Activated B cell treated with CpG ODN at 0.5 μM for 24 hours (primary cell): ENCODE data around the gene PDE4C. TPM values are rescaled to one million over a fixed set of nuclear protein-coding genes. Genes with fewer than 3 reads are reported as not detected.

Experiments used
- ATAC-seq: fragments of 200-7000 bp; cut with Tn5 transposase; one replicate; pipeline ENCODE4 v1.10.0; 2021; ENCODE audit warnings: low read depth, mild to moderate bottlenecking, moderate library complexity
- CTCF ChIA-PET: fragments of 350-600 bp; sonication (Branson Sonifier 250); formaldehyde crosslinking; loops from one replicate; lab custom pipeline; 2021; ENCODE audit warnings: antibody characterized with exemption; lab: Charles Lee
- POLR2A ChIA-PET: fragments of 350-600 bp; sonication (Branson Sonifier 250); formaldehyde crosslinking; loops from one replicate; lab custom pipeline; 2021; ENCODE audit warnings: antibody characterized with exemption; lab: Charles Lee
- DNase-seq: peaks from one replicate; pipeline ENCODE4 v3.0.0; 2022
- H3K27ac Mint-ChIP-seq: one replicate; pipeline ENCODE4 v1.8.0; 2020; ENCODE audit warnings: mixed read lengths
- H3K27me3 Mint-ChIP-seq: one replicate; pipeline ENCODE4 v1.8.0; 2021; ENCODE audit warnings: mixed read lengths
- H3K36me3 Mint-ChIP-seq: one replicate; pipeline ENCODE4 v1.8.0; 2021; ENCODE audit warnings: low read depth, mixed read lengths
- H3K4me1 Mint-ChIP-seq: one replicate; pipeline ENCODE4 v1.8.0; 2021; ENCODE audit warnings: mixed read lengths
- H3K4me3 Mint-ChIP-seq: one replicate; pipeline ENCODE4 v1.8.0; 2020; ENCODE audit warnings: mild to moderate bottlenecking, mixed read lengths
- H3K9me3 Mint-ChIP-seq: one replicate; pipeline ENCODE4 v1.8.0; 2020; ENCODE audit warnings: mixed read lengths
- intact Hi-C: fragments of 100-400 bp; cut with micrococcal nuclease; formaldehyde crosslinking; loops from one replicate; pipeline ENCODE4 v1.15.1; 2024
- total RNA-seq: library from RNA; stranded (reverse); gene quantifications from 2 replicates; pipeline ENCODE4 v1.2.3, GENCODE V29; 2022
- TF ChIP-seq, protein P1 (sequence below): fragments of 200-600 bp; IDR thresholded peaks from one replicate; pipeline ENCODE4 v1.8.0; 2022; ENCODE audit warnings: antibody characterized with exemption, mild to moderate bottlenecking

Gene PDE4C
- total RNA-seq: not detected in 2 replicates

DNA sequence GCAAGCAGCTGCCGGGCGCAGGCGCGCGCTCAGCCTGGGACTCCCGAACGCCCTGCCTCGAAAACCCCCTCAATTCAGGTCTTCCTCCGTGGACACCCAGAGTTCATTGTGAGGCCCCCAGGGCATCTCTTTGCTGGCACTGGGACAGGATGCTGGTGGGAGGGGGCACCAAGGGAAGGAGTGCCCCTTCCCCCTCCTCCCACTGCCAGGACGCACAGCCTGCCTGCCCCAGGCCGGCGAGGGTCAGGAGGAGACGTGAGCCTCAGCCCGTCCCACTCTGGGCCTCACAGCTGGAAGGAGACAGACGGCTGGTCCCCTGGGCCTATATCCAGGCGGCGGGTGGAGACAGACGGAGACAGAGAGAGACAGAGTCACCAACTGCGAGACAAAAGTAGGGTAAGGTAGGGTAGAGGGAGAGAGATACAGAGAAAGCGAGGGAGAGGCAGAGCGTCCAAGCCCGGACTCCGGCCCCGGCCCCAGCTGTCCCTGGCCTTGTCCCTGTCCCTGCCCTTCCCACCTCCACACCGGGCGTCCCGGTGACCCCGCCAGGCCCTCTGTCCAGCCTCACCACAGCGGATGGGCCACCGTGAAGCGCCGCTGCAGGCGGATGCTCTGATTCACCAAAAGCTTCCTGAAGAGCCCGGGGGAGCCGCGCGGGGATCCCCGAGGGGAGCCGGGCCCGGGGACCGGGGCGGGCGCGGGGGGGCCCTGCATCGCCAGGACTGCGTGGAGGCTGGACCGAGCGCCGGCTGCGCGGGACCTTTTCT lies at the start of gene PDE4C:
Gene PDE4C, minus strand, starts transcription at position 737 of the 767 bp plus-strand sequence. Its CDS starts 23 bp downstream, at position 714.
- no peak within 1 kb of the TSS for H3K27ac Mint-ChIP-seq
- DNase-seq (no peak), ATAC-seq (no peak)
- no peaks in the 10 kb centered on the region for H3K9me3 Mint-ChIP-seq
- peaks cover 56% of the 10 kb centered on the region for H3K27me3 Mint-ChIP-seq
- ChIA-PET POLR2A (interaction anchor here (0.6 to 2.6 kb wide), 3 partner anchors 16 to 131 kb away, joined by 3 to 14 read pairs (median 6); no protein-coding TSS in a partner anchor), CTCF (no interaction called here)
- H3K4me3 Mint-ChIP-seq: peak within 1 kb of the TSS; percentile 50
- TF ChIP-seq, protein P1, sequence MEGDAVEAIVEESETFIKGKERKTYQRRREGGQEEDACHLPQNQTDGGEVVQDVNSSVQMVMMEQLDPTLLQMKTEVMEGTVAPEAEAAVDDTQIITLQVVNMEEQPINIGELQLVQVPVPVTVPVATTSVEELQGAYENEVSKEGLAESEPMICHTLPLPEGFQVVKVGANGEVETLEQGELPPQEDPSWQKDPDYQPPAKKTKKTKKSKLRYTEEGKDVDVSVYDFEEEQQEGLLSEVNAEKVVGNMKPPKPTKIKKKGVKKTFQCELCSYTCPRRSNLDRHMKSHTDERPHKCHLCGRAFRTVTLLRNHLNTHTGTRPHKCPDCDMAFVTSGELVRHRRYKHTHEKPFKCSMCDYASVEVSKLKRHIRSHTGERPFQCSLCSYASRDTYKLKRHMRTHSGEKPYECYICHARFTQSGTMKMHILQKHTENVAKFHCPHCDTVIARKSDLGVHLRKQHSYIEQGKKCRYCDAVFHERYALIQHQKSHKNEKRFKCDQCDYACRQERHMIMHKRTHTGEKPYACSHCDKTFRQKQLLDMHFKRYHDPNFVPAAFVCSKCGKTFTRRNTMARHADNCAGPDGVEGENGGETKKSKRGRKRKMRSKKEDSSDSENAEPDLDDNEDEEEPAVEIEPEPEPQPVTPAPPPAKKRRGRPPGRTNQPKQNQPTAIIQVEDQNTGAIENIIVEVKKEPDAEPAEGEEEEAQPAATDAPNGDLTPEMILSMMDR: no peak
- intact Hi-C loops: loop anchor here (2.0 kb wide), 1 partner anchor 21 kb away; the partner anchor contains the start of gene RAB3A
- no peaks in the 10 kb centered on the region for H3K36me3 Mint-ChIP-seq
- peaks cover 43% of the 10 kb centered on the region for H3K4me1 Mint-ChIP-seq

DNA sequence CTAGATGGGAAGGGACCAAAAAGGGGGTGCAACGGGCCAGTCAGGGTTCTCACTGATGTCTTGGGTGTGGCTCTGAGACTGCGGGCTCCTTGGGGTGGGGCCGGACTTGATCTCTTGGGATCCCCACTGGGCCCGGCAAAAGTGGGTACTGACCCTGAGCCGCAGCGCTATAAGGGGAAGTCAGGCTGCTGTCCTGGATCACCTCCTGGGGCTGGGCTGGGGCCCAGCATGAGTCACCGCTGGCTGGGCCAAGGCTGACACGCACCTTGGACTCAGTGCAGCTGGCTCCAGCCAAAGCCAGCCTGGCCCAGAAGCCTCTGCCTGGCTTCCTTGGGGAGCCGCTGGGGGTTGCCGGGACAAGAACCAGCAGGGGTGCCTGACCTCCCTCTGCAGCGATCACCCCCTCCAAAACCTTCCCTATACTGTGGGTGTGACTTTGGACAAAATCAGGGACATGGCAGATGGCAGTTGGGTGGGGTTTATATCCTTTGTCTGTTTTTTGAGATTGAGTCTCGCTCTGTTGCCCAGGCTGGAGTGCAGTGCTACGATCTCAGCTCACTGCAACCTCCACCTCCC lies 48.6 kb upstream of the PDE4C start:
- Mint-ChIP-seq H3K27me3 (no peaks in the 10 kb centered on the region), H3K27ac (no peak overlapping the region), H3K9me3 (no peaks in the 10 kb centered on the region), H3K36me3 (peaks cover 48% of the 10 kb centered on the region), H3K4me1 (peaks cover 33% of the 10 kb centered on the region), H3K4me3 (no peak overlapping the region)
- ATAC-seq (no peak), DNase-seq (no peak)
- ChIA-PET CTCF (interaction anchor here (1.1 to 2.3 kb wide), 2 partner anchors 47 to 54 kb away, joined by 5 to 6 read pairs; partner anchors contain the start of gene LSM4), POLR2A (interaction anchor here (0.6 to 20.0 kb wide), 13 partner anchors 14 to 188 kb away, joined by 3 to 926 read pairs (median 4); partner anchors contain the start of genes LSM4 and MPV17L2)
- intact Hi-C loops: no loop called here
- TF ChIP-seq, protein P1: no peak

DNA sequence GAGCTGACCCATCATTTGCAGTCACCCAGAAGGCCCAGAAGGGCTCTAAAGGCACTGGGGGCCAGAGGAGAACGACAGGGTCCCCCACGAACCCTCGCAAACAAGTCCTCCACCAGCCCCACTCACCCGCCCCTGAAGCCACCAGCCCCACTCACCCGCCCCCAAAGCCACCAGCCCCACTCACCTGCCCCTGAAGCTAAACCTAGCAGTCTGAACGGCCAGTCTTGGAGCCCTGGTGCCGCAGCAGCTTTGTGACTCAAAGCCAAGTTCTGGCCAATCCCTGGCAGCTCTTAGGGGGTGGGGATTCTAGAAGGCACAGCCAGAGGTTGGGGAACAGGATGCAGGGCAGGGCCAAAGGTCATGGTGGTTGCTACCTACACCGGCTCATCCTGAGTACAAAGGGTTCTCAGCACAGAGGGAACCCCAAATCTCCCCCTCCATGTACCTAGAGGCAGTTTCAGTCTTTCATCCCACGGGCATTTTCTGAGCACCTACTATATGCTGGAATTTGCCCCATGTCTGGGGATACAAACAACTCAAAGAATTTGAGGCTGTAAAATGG lies 48.1 kb upstream of the PDE4C start, which contains the start of gene IQCN:
Gene IQCN, minus strand, starts transcription at position 234 of the 562 bp plus-strand sequence. CDS start 4,974 bp downstream, outside the sequence.
- H3K36me3 Mint-ChIP-seq: peaks cover 42% of the 10 kb centered on the region
- H3K27ac Mint-ChIP-seq: no peak within 1 kb of the TSS
- ATAC-seq (no peak), DNase-seq (no peak)
- H3K9me3 Mint-ChIP-seq: no peaks in the 10 kb centered on the region
- CTCF ChIA-PET: interaction anchor here (2.3 kb wide), 1 partner anchor 54 kb away, joined by 6 read pairs; no protein-coding TSS in a partner anchor
- POLR2A ChIA-PET: interaction anchor here (0.6 to 20.0 kb wide), 9 partner anchors 13 to 133 kb away, joined by 3 to 926 read pairs (median 5); partner anchors contain the start of genes LSM4 and MPV17L2
- H3K4me1 Mint-ChIP-seq: peaks cover 32% of the 10 kb centered on the region
- H3K4me3 Mint-ChIP-seq: no peak within 1 kb of the TSS
- intact Hi-C loops: no loop called here
- H3K27me3 Mint-ChIP-seq: no peaks in the 10 kb centered on the region
- TF ChIP-seq, protein P1: no peak

DNA sequence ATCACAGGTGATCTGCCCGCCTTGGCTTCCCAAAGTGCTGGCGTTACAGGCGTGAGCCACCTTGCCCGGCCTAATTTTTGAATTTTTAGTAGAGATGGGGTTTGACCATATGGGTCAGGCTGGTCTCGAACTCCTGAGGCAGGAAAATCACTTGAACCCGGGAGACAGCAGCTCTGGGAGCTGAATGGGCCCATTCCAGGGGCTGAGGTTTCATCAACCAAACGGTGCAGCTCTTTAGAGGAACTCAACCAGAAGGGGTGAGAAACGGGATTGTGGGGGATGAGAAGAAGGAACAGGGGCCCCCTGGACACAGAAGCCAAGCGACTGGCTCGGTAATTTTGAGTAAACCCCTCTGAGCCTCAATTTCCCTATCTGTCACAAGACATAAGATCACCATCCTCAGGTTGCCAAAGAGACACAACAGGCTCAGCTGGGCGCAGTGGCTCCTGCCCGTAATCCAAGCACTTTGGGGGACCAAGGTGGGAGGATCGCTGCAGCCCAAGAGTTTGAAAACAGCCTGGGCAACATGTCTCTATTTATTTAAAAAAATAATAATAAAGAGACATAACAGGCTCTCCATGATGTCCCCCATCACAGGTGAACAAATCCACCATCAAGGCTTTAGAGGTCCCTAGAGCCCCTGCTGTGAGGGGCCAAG lies 47.5 kb upstream of the PDE4C start:
- Mint-ChIP-seq H3K27me3 (no peaks in the 10 kb centered on the region), H3K27ac (no peak overlapping the region), H3K4me1 (peaks cover 25% of the 10 kb centered on the region), H3K9me3 (no peaks in the 10 kb centered on the region), H3K36me3 (peaks cover 40% of the 10 kb centered on the region), H3K4me3 (no peak overlapping the region)
- DNase-seq (no peak), ATAC-seq (no peak)
- POLR2A ChIA-PET: interaction anchor here (0.5 to 20.0 kb wide), 8 partner anchors 10 to 206 kb away, joined by 3 to 926 read pairs (median 4); partner anchors contain the start of gene LSM4
- intact Hi-C loops: no loop called here
- CTCF ChIA-PET: interaction anchor here (2.3 kb wide), 1 partner anchor 55 kb away, joined by 6 read pairs; no protein-coding TSS in a partner anchor
- TF ChIP-seq, protein P1: no peak
